ENCODE data around the gene SERPINE2. TPM values are rescaled to one million over a fixed set of nuclear protein-coding genes. Genes with fewer than 3 reads are reported as not detected.

SERPINE2 gene
- total and polyA plus RNA-seq, 11 donors: 9.3 to 61.7 (median 22.1) TPM

GRCh38 chr2:223932816-223933800 is 106.0 kb downstream of the SERPINE2 start:
- Histone ChIP-seq H3K4me3 (no peak overlapping the region), H3K4me1 (peaks cover 11 to 95% (median 72%) of the 10 kb centered on the region in 12 donors), H3K36me3 (no peaks in the 10 kb centered on the region), H3K27ac (no peak overlapping the region), H3K9me3 (peaks cover 0 to under 1% (median 0%) of the 10 kb centered on the region in 12 donors), H3K27me3 (no peaks in the 10 kb centered on the region)
- TF ChIP-seq POLR2A (IDR thresholded peaks at IDR 0.05) (no peak), CTCF (IDR thresholded peaks at IDR 0.05) (no peak)
- DNase-seq: no peak
- no peak for ATAC-seq
- intact Hi-C loops (cut with DNase I): no loop called here
- 47 to 57% (median 50%) methylated on average over 6 of the region's 6 CpGs for WGBS, 4 donors

GRCh38 chr2:223930103-223930976 is 108.7 kb downstream of the SERPINE2 start:
- peak overlapping the region; percentile 19 to 79 (median 56) for H3K27ac ChIP-seq
- intact Hi-C loops (cut with DNase I): no loop called here
- no peak for TF ChIP-seq POLR2A (IDR thresholded peaks at IDR 0.05)
- TF ChIP-seq CTCF (IDR thresholded peaks at IDR 0.05): no peak
- DNase-seq (peak; percentile 76 to 80 (median 78)), ATAC-seq (peak; percentile 88 to 94 (median 92))
- 61 to 68% (median 64%) methylated on average over 23 of the region's 23 CpGs for WGBS, 4 donors
- H3K4me3 ChIP-seq: no peak overlapping the region
- no peaks in the 10 kb centered on the region for H3K36me3 ChIP-seq
- H3K9me3 ChIP-seq: peaks cover 0 to 19% (median 6%) of the 10 kb centered on the region in 12 donors
- no peaks in the 10 kb centered on the region for H3K27me3 ChIP-seq
- peaks cover 11 to 68% (median 44%) of the 10 kb centered on the region in 12 donors for H3K4me1 ChIP-seq

- H3K9me3 ChIP-seq: peaks cover 0 to 19% (median 6%) of the 10 kb centered on the region in 12 donors
- H3K27me3 ChIP-seq: no peaks in the 10 kb centered on the region
- 59 to 70% (median 66%) methylated on average over 4 of the region's 4 CpGs for WGBS, 4 donors
- H3K4me1 ChIP-seq: peaks cover 11 to 68% (median 37%) of the 10 kb centered on the region in 12 donors
- no peaks in the 10 kb centered on the region for H3K36me3 ChIP-seq
- no peak for ATAC-seq
- H3K4me3 ChIP-seq: no peak overlapping the region
- TF ChIP-seq POLR2A (IDR thresholded peaks at IDR 0.05) (no peak), CTCF (IDR thresholded peaks at IDR 0.05) (no peak)
- no peak for DNase-seq
- peak overlapping the region in 4 of 12 donors; percentile 48 to 62 (median 52) for H3K27ac ChIP-seq
- intact Hi-C loops (cut with DNase I): no loop called here
These were observed 109.4 kb downstream of the SERPINE2 start for GRCh38 chr2:223929571-223930102.

Data from heart left ventricle (tissue), 16 donors.